Cardiac muscle cell (in vitro differentiated cells and primary cell): ENCODE data around the gene POMT1. TPM values are rescaled to one million over a fixed set of nuclear protein-coding genes. Genes with fewer than 3 reads are reported as not detected.

Source experiments
- DNase-seq, 2 donors: peaks; one replicate each; pipeline versions ENCODE4 v3.0.0 to v3.0.0-alpha.2; 2010 to 2017; ENCODE audit warnings: low read depth in 1 of 2, low spot score in 1 of 2
- H3K27ac ChIP-seq: fragments of 200-600 bp; sonication (generic); 2 replicates; pipeline ENCODE4 v1.5.1; 2016
- H3K27me3 ChIP-seq: fragments of 200-600 bp; sonication (generic); 2 replicates; pipeline ENCODE4 v1.6.0; 2016; ENCODE audit warnings: control low read depth
- H3K36me3 ChIP-seq: fragments of 200-600 bp; sonication (generic); 2 replicates; pipeline ENCODE4 v1.5.1; 2016; ENCODE audit warnings: control low read depth
- H3K4me1 ChIP-seq: fragments of 200-600 bp; sonication (generic); 2 replicates; pipeline ENCODE4 v1.8.1; 2017; ENCODE audit warnings: low read depth, mild to moderate bottlenecking, mixed run types
- H3K4me3 ChIP-seq: fragments of 200-600 bp; sonication (generic); 2 replicates; pipeline ENCODE4 v1.5.1; 2016; ENCODE audit warnings: mild to moderate bottlenecking
- H3K9me3 ChIP-seq: fragments of 200-600 bp; sonication (generic); 2 replicates; pipeline ENCODE4 v1.5.1; 2017; ENCODE audit warnings: low read depth, mild to moderate bottlenecking, control low read depth
- polyA plus RNA-seq: library from polyadenylated mRNA; unstranded; fragments of >200 nt; fragmentation: Nextera tagmentation; extraction: Ambion mirVana; gene quantifications from 2 replicates; pipeline ENCODE4 v1.2.1, GENCODE V29; 2016
- total RNA-seq: library from RNA; depleted of rRNA; stranded (reverse); fragments of >200 nt; gene quantifications from 2 replicates; pipeline ENCODE4 v1.2.3, GENCODE V29; 2016
- TF ChIP-seq, protein P1 (sequence below): IDR thresholded peaks from 2 replicates; pipeline ENCODE4 v1.5.1; 2012; ENCODE audit warnings: low read depth, mild to moderate bottlenecking, low read length

Gene POMT1
- total and polyA plus RNA-seq, 2 experiments from 2014 or later: 37.4 to 55.0 TPM

- Histone ChIP-seq H3K36me3 (peaks cover 92% of the 10 kb centered on the region), H3K27me3 (no peaks in the 10 kb centered on the region), H3K4me3 (no peak overlapping the region), H3K27ac (peak overlapping the region; percentile 60), H3K4me1 (no peaks in the 10 kb centered on the region), H3K9me3 (no peaks in the 10 kb centered on the region)
- no peak for DNase-seq
- TF ChIP-seq, protein P1, sequence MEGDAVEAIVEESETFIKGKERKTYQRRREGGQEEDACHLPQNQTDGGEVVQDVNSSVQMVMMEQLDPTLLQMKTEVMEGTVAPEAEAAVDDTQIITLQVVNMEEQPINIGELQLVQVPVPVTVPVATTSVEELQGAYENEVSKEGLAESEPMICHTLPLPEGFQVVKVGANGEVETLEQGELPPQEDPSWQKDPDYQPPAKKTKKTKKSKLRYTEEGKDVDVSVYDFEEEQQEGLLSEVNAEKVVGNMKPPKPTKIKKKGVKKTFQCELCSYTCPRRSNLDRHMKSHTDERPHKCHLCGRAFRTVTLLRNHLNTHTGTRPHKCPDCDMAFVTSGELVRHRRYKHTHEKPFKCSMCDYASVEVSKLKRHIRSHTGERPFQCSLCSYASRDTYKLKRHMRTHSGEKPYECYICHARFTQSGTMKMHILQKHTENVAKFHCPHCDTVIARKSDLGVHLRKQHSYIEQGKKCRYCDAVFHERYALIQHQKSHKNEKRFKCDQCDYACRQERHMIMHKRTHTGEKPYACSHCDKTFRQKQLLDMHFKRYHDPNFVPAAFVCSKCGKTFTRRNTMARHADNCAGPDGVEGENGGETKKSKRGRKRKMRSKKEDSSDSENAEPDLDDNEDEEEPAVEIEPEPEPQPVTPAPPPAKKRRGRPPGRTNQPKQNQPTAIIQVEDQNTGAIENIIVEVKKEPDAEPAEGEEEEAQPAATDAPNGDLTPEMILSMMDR: no peak
Observed at GRCh38 chr9:131477816-131478419, 24.8 kb upstream of the POMT1 start.

DNA sequence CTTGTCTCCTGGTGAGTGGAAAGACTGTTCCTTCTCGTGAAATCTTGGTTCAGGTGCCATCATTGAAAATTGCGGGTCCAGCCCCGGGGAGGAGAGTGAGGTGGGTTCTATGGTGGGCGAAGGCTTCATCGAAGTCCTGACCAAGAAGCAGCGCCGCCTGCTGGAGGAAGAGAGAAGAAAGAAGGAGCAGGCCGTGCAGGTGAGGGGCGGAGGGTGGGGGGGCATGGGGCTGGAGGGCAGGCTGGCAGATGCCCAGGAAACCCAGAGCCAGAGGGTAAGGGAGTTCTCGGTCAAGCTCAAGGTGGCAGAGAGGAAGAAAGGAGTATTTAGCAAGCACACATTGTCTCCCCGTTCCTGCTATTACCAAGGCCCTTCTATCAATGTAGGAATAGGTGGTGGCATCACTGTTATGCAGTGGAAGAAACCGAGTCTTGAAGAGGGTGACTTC lies 24.3 kb upstream of the POMT1 start:
- Histone ChIP-seq H3K4me3 (no peak overlapping the region), H3K9me3 (no peaks in the 10 kb centered on the region), H3K4me1 (no peaks in the 10 kb centered on the region), H3K27me3 (no peaks in the 10 kb centered on the region), H3K27ac (peak overlapping the region; percentile 60), H3K36me3 (peaks cover 93% of the 10 kb centered on the region)
- TF ChIP-seq, protein P1: peak; percentile 49
- peak; percentile 40 to 70 for DNase-seq

- DNase-seq: no peak
- Histone ChIP-seq H3K27me3 (no peaks in the 10 kb centered on the region), H3K9me3 (no peaks in the 10 kb centered on the region), H3K4me3 (no peak overlapping the region), H3K4me1 (no peaks in the 10 kb centered on the region), H3K36me3 (peaks cover 93% of the 10 kb centered on the region), H3K27ac (no peak overlapping the region)
- TF ChIP-seq, protein P1: no peak
Observed at GRCh38 chr9:131478911-131479310, 23.8 kb upstream of the POMT1 start.

DNA sequence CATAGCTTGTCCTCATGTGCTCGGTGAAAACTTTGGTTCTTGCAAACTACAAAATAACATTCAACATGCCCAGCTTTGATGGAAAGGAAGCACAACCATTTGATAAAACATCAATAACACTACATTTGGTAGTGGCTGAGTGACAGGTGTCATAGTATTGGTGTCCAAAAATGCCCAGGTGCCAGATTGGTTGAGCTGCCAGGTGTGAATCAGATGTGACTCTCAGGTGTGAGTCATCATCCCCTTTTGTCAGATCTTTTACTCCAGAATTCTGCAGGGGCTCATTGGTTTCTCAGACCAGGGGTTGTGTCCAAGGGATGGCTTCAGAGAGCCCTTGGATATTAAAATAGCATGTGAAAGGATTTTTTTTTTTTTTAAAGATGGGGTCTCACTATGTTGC lies 22.5 kb upstream of the POMT1 start:
- no peak for DNase-seq
- H3K4me3 ChIP-seq: no peak overlapping the region
- no peaks in the 10 kb centered on the region for H3K27me3 ChIP-seq
- peaks cover 96% of the 10 kb centered on the region for H3K36me3 ChIP-seq
- no peaks in the 10 kb centered on the region for H3K4me1 ChIP-seq
- TF ChIP-seq, protein P1: no peak
- no peaks in the 10 kb centered on the region for H3K9me3 ChIP-seq
- H3K27ac ChIP-seq: no peak overlapping the region

- no peak for DNase-seq
- no peak overlapping the region for H3K4me3 ChIP-seq
- H3K4me1 ChIP-seq: no peaks in the 10 kb centered on the region
- no peak overlapping the region for H3K27ac ChIP-seq
- peaks cover 96% of the 10 kb centered on the region for H3K36me3 ChIP-seq
- no peaks in the 10 kb centered on the region for H3K9me3 ChIP-seq
- TF ChIP-seq, protein P1: no peak
- H3K27me3 ChIP-seq: no peaks in the 10 kb centered on the region
Observed at GRCh38 chr9:131481441-131482342, 21.0 kb upstream of the POMT1 start.
